Measurements from ENCODE around the gene LAX1. TPM values are rescaled to one million over a fixed set of nuclear protein-coding genes. Genes with fewer than 3 reads are reported as not detected.

LAX1 gene
- total RNA-seq, 1 donor from 2014 or later: not detected

DNA sequence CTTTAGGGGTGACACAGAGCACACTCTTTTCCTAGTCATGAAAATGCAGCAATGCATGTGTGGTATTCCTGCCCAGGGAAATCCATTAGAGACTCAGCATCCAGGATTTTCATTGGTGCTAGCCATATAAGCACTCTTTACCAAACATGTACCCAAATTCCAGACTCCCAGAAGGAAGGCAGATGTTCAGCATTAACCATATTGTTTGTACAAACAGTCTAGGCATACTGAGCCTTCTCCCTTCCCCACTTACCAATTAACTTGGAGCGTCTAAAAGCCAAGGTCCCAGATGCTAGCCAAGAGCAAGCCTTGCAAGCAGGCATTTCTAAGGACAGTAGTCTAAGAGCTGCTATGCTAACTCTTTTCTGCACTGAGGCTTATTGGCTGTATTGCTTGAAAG is 58.3 kb downstream of the LAX1 start:
- TF ChIP-seq, protein P1, sequence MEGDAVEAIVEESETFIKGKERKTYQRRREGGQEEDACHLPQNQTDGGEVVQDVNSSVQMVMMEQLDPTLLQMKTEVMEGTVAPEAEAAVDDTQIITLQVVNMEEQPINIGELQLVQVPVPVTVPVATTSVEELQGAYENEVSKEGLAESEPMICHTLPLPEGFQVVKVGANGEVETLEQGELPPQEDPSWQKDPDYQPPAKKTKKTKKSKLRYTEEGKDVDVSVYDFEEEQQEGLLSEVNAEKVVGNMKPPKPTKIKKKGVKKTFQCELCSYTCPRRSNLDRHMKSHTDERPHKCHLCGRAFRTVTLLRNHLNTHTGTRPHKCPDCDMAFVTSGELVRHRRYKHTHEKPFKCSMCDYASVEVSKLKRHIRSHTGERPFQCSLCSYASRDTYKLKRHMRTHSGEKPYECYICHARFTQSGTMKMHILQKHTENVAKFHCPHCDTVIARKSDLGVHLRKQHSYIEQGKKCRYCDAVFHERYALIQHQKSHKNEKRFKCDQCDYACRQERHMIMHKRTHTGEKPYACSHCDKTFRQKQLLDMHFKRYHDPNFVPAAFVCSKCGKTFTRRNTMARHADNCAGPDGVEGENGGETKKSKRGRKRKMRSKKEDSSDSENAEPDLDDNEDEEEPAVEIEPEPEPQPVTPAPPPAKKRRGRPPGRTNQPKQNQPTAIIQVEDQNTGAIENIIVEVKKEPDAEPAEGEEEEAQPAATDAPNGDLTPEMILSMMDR (conservative IDR thresholded peaks at IDR 0.05): no peak
- Mint-ChIP-seq H3K27ac (no peak overlapping the region), H3K4me1 (ENCODE audit: unreplicated experiment) (no peaks in the 10 kb centered on the region), H3K27me3 (no peaks in the 10 kb centered on the region), H3K4me3 (no peak overlapping the region), H3K9me3 (no peaks in the 10 kb centered on the region), H3K36me3 (peaks cover 60% of the 10 kb centered on the region)
- no peak for DNase-seq (ENCODE audit: extremely low spot score, unreplicated experiment)

Other genes starting within 250 kb of the LAX1 start
- 89.6 and 91.6 TPM in 2 replicates for gene ATP2B4, start 138.4 kb upstream of the LAX1 start, total RNA-seq (ENCODE audit: low replicate concordance)
- gene ZBED6, start 30.4 kb downstream of the LAX1 start, total RNA-seq (ENCODE audit: low replicate concordance): 30.3 and 37.4 TPM in 2 replicates
- gene ZC3H11A, start 30.4 kb downstream of the LAX1 start, total RNA-seq (ENCODE audit: low replicate concordance): 90.0 and 95.5 TPM in 2 replicates
- gene SNRPE, start 96.4 kb downstream of the LAX1 start, total RNA-seq (ENCODE audit: low replicate concordance): 153 and 232 TPM in 2 replicates